T-helper 17 cell (primary cell): Measurements from ENCODE around the gene SEMA5A. TPM values are rescaled to one million over a fixed set of nuclear protein-coding genes. Genes with fewer than 3 reads are reported as not detected.

Source experiments
- ATAC-seq: fragments of 150-1000 bp; cut with Tn5 transposase; 2 replicates; pipeline ENCODE4 v1.10.0; 2021; ENCODE audit warnings: mild to moderate bottlenecking, moderate library complexity
- DNase-seq, 3 donors: peaks; one replicate each; pipeline versions ENCODE4 v3.0.0 to v3.0.0-alpha.2; 2020 to 2021
- H3K9me3 ChIP-seq: one replicate; pipeline ENCODE4 v1.7.0; 2013; ENCODE audit warnings: low read length, mild to moderate bottlenecking; ENCODE audit not compliant: control insufficient read depth, poor library complexity, severe bottlenecking
- H3K27ac Mint-ChIP-seq: one replicate; pipeline ENCODE4 v1.8.0; 2022; ENCODE audit warnings: mild to moderate bottlenecking, moderate library complexity, mixed read lengths
- H3K27me3 Mint-ChIP-seq: one replicate; pipeline ENCODE4 v1.8.0; 2022; ENCODE audit warnings: mixed read lengths
- H3K36me3 Mint-ChIP-seq: one replicate; pipeline ENCODE4 v1.8.0; 2022; ENCODE audit warnings: low read depth, mixed read lengths
- H3K4me1 Mint-ChIP-seq: one replicate; pipeline ENCODE4 v1.8.0; 2022; ENCODE audit warnings: mild to moderate bottlenecking, mixed read lengths
- H3K4me3 Mint-ChIP-seq: one replicate; pipeline ENCODE4 v1.8.0; 2022; ENCODE audit warnings: mild to moderate bottlenecking, moderate library complexity, mixed read lengths
- total RNA-seq, 4 donors: library from RNA in 2 of 4; stranded (reverse) in 2 of 4; gene quantifications; one replicate each; pipeline ENCODE4 v1.2.3 and lab custom pipeline; 2022 to 2026

Gene SEMA5A
- total RNA-seq, 2 donors from 2014 or later = 0.75 to 0.94 TPM

DNA sequence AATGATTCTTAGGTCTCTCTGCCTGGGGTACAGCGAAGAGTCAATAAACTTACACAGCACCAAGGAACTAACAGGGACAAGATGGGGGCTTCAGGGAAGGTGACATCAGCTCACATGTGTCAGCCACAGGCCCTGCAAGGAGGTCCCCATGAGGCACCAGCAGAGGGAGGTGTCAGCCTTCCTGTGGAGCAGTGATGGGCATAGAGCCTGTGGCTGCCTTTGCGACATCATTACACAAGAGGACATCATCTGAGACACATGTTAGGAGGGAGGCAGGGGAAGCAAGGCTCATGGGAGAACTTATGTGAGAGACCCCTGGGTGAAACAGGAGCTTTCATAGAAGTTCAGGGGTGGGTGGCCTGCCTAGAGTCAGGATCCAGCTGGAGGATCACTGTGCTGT is 389.6 kb downstream of the SEMA5A start:
- DNase-seq (no peak), ATAC-seq (no peak)
- no peak overlapping the region for H3K27ac Mint-ChIP-seq
- no peak overlapping the region for H3K4me3 Mint-ChIP-seq
- H3K27me3 Mint-ChIP-seq = no peaks in the 10 kb centered on the region
- H3K36me3 Mint-ChIP-seq = no peaks in the 10 kb centered on the region
- no peaks in the 10 kb centered on the region for H3K9me3 ChIP-seq
- no peaks in the 10 kb centered on the region for H3K4me1 Mint-ChIP-seq

GRCh38 chr5:9151684-9152427 is 394.0 kb downstream of the SEMA5A start:
- DNase-seq (no peak), ATAC-seq (no peak)
- no peaks in the 10 kb centered on the region for H3K4me1 Mint-ChIP-seq
- no peak overlapping the region for H3K4me3 Mint-ChIP-seq
- no peaks in the 10 kb centered on the region for H3K27me3 Mint-ChIP-seq
- no peaks in the 10 kb centered on the region for H3K36me3 Mint-ChIP-seq
- no peaks in the 10 kb centered on the region for H3K9me3 ChIP-seq
- no peak overlapping the region for H3K27ac Mint-ChIP-seq

DNA sequence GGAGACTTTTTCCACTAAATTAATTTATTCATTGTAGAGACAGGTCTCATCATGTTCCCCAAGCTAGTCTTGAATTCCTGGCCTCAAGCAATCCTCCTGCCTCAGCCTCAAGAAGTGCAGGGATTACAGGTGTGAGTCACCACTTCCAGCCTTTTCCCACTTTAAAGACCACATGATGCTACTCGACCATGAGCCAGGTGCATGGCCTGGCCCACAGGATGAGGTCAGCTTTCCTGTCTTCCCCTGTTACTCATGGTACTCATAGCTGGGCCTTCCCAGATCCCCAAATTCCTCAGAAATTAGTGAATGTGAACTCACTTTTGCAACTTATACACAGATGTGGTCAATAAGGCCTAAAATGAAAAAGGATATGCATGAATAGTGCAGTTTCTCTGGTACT is 395.9 kb downstream of the SEMA5A start:
- Mint-ChIP-seq H3K4me1 (no peaks in the 10 kb centered on the region), H3K4me3 (no peak overlapping the region), H3K36me3 (no peaks in the 10 kb centered on the region), H3K27me3 (no peaks in the 10 kb centered on the region), H3K27ac (no peak overlapping the region)
- ATAC-seq (no peak), DNase-seq (no peak)
- H3K9me3 ChIP-seq = no peaks in the 10 kb centered on the region

DNA sequence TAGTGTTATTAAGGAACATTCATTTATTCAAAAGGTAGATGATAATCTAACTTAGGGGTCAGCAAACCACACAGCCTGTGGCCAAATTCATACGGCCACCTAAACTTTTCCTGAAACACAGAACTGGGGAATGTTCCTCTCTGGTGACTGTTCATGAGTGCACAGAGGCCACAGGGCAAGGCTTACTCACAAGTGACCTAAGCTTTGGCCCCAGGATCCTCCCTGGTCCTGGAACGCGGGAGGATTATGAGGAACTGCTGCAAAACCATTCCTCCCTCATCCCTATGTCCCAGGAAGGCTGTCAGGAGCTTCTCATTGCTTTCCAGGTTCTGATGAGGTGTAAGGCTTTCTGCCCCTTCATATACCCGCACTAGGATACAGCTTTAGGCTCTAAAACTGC is 397.6 kb downstream of the SEMA5A start:
- no peaks in the 10 kb centered on the region for H3K36me3 Mint-ChIP-seq
- no peaks in the 10 kb centered on the region for H3K4me1 Mint-ChIP-seq
- H3K9me3 ChIP-seq = no peaks in the 10 kb centered on the region
- H3K4me3 Mint-ChIP-seq = no peak overlapping the region
- ATAC-seq (no peak), DNase-seq (no peak)
- H3K27me3 Mint-ChIP-seq = no peaks in the 10 kb centered on the region
- no peak overlapping the region for H3K27ac Mint-ChIP-seq

DNA sequence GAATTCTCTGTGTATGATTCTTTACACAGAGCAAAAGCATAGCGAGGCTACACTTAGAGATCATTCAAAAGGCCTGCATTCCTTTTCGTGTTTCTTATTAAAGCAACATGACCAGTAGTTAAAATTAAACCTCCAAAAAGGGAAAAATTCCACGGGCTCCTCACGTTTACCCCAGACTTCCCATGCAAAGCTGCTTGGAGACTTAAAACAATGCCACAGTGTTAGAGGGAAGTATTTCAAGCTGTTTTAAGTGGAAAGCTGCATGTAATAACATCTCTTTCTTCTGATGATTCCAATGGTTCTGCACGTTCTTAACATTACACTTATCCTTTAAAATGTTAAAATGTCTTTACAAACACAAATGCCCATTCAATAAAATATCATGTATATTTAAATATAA is 405.2 kb downstream of the SEMA5A start:
- H3K36me3 Mint-ChIP-seq = no peaks in the 10 kb centered on the region
- H3K9me3 ChIP-seq = no peaks in the 10 kb centered on the region
- H3K4me3 Mint-ChIP-seq = no peak overlapping the region
- DNase-seq (no peak), ATAC-seq (no peak)
- H3K27ac Mint-ChIP-seq = no peak overlapping the region
- no peaks in the 10 kb centered on the region for H3K4me1 Mint-ChIP-seq
- no peaks in the 10 kb centered on the region for H3K27me3 Mint-ChIP-seq

- no peaks in the 10 kb centered on the region for H3K9me3 ChIP-seq
- H3K36me3 Mint-ChIP-seq = no peaks in the 10 kb centered on the region
- DNase-seq = no peak
- no peak overlapping the region for H3K27ac Mint-ChIP-seq
- H3K4me3 Mint-ChIP-seq = no peak overlapping the region
- H3K4me1 Mint-ChIP-seq = no peaks in the 10 kb centered on the region
- no peak for ATAC-seq
- H3K27me3 Mint-ChIP-seq = no peaks in the 10 kb centered on the region
Observed at GRCh38 chr5:9140202-9140601, 405.7 kb downstream of the SEMA5A start.

DNA sequence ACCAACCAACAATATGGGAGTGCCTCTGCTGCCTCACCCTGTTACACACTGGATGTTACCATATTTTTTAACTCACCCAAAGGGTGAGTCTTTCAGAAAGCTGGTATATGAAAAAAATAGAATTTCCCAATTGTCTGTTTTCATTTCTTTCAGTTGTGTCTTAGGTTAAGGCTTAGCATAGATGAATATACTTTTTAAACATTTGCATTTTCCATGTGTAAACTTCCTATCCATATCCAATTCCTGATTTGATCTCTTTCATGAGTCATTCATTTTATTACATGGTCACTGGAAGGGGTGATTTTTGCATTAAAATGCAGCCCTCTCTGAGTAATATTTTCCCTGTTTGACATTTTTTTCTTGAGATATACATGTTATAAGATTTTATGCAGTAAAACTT is 406.5 kb downstream of the SEMA5A start:
- H3K36me3 Mint-ChIP-seq = no peaks in the 10 kb centered on the region
- no peak overlapping the region for H3K4me3 Mint-ChIP-seq

DNA sequence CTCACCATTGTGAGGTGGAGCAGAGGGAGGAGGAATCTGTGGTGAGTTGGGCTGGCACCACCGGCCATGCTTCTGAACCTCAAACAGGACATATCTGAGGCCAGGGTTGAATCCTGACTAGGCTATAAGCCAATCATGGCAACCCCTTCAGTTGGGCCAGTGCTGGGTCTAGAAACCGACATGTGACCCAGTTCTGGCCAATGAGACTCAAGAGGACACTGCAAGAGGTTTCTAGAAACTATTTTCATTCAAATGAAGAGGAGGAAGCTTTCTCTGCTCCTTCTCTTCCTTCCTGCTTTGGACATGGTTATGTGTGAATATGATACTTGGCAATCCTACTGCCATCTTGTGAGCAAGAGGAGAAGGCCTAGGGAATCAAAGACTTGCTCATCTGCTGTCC is 417.7 kb downstream of the SEMA5A start:
- Mint-ChIP-seq H3K27me3 (no peaks in the 10 kb centered on the region), H3K4me3 (no peak overlapping the region), H3K4me1 (no peaks in the 10 kb centered on the region), H3K27ac (no peak overlapping the region), H3K36me3 (no peaks in the 10 kb centered on the region)
- DNase-seq (no peak), ATAC-seq (no peak)
- H3K9me3 ChIP-seq = no peaks in the 10 kb centered on the region

More for the DNA sequence above, 406.5 kb downstream of the SEMA5A start:
- ATAC-seq = no peak
- no peaks in the 10 kb centered on the region for H3K9me3 ChIP-seq
- no peaks in the 10 kb centered on the region for H3K27me3 Mint-ChIP-seq
- no peaks in the 10 kb centered on the region for H3K4me1 Mint-ChIP-seq
- no peak for DNase-seq
- H3K27ac Mint-ChIP-seq = no peak overlapping the region

- Mint-ChIP-seq H3K4me3 (no peak overlapping the region), H3K27me3 (no peaks in the 10 kb centered on the region), H3K4me1 (no peaks in the 10 kb centered on the region), H3K36me3 (no peaks in the 10 kb centered on the region), H3K27ac (no peak overlapping the region)
- H3K9me3 ChIP-seq = no peaks in the 10 kb centered on the region
- DNase-seq (no peak), ATAC-seq (no peak)
Observed at GRCh38 chr5:9126490-9126889, 419.4 kb downstream of the SEMA5A start.

GRCh38 chr5:9125852-9126251 is 420.0 kb downstream of the SEMA5A start:
- no peak for ATAC-seq
- Mint-ChIP-seq H3K4me3 (no peak overlapping the region), H3K27me3 (no peaks in the 10 kb centered on the region), H3K4me1 (no peaks in the 10 kb centered on the region), H3K27ac (no peak overlapping the region), H3K36me3 (no peaks in the 10 kb centered on the region)
- no peaks in the 10 kb centered on the region for H3K9me3 ChIP-seq
- DNase-seq = no peak

- no peaks in the 10 kb centered on the region for H3K36me3 Mint-ChIP-seq
- H3K27ac Mint-ChIP-seq = no peak overlapping the region
- H3K4me1 Mint-ChIP-seq = no peaks in the 10 kb centered on the region
- no peaks in the 10 kb centered on the region for H3K27me3 Mint-ChIP-seq
- no peaks in the 10 kb centered on the region for H3K9me3 ChIP-seq
- H3K4me3 Mint-ChIP-seq = no peak overlapping the region
- DNase-seq (no peak), ATAC-seq (no peak)
Observed at GRCh38 chr5:9124838-9125237, 421.0 kb downstream of the SEMA5A start.

DNA sequence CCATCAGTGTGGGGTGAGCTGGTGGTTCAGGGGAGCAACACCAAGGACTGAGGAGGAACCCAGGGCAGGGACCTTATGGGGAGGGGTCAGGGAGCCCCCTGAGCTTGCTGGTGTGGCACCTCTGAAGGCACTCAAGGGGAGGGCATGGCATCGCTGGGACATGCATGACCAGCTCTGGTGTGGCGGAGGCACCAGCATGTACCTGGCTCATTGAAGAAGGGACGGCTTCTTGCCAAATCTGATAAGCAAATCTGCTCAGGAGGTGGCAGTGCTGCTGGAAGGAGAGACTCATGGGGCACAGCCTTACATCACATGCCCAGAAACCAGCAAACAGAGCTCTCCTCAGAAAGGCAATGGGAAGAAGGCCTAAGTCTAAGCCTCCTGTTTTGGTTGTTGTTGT is 421.8 kb downstream of the SEMA5A start:
- no peaks in the 10 kb centered on the region for H3K9me3 ChIP-seq
- no peaks in the 10 kb centered on the region for H3K4me1 Mint-ChIP-seq
- no peaks in the 10 kb centered on the region for H3K36me3 Mint-ChIP-seq
- DNase-seq (no peak), ATAC-seq (no peak)
- no peak overlapping the region for H3K27ac Mint-ChIP-seq
- H3K27me3 Mint-ChIP-seq = no peaks in the 10 kb centered on the region
- H3K4me3 Mint-ChIP-seq = no peak overlapping the region

DNA sequence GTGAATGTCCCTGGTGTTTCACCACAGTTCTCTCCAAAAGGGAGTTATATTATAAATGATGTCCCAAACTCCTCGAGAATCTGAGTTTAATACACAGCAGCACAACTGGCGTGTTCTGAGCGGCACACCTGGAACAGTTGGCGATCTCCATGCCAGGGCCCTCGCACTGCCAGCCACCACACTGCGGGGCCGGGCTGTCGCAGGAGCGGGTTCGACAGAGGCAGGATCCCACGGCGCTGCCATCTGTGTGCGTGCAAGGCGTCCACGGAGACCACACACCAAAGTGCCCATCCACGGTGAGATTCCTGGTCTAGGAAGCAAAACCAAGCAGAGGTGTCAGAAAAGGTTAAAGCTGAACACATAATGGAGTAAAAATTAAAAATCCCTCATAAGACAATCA is 423.3 kb downstream of the SEMA5A start:
- DNase-seq = no peak
- Mint-ChIP-seq H3K36me3 (no peaks in the 10 kb centered on the region), H3K4me3 (no peak overlapping the region), H3K27me3 (no peaks in the 10 kb centered on the region), H3K4me1 (no peaks in the 10 kb centered on the region), H3K27ac (no peak overlapping the region)
- no peaks in the 10 kb centered on the region for H3K9me3 ChIP-seq
- ATAC-seq = no peak

GRCh38 chr5:9121597-9121996 is 424.3 kb downstream of the SEMA5A start:
- no peaks in the 10 kb centered on the region for H3K36me3 Mint-ChIP-seq
- no peak overlapping the region for H3K4me3 Mint-ChIP-seq
- no peaks in the 10 kb centered on the region for H3K4me1 Mint-ChIP-seq
- no peak for ATAC-seq
- H3K9me3 ChIP-seq = no peaks in the 10 kb centered on the region
- no peak for DNase-seq
- no peak overlapping the region for H3K27ac Mint-ChIP-seq
- no peaks in the 10 kb centered on the region for H3K27me3 Mint-ChIP-seq
